HEK293T (cell line): ENCODE data around the gene SNRNP27.

Source experiments
- ARNT ChIP-seq: fragments of 450-650 bp; IDR thresholded peaks from 2 replicates; pipeline ENCODE4 v1.6.1; 2017; ENCODE audit warnings: mild to moderate bottlenecking
- BHLHE40 ChIP-seq: fragments of 450-650 bp; IDR thresholded peaks from 2 replicates; pipeline ENCODE4 v1.6.1; 2016; ENCODE audit warnings: mild to moderate bottlenecking, moderate library complexity, borderline replicate concordance
- CTBP1 ChIP-seq: fragments of 450-650 bp; IDR thresholded peaks from 2 replicates; pipeline ENCODE4 v1.6.1; 2016; ENCODE audit warnings: borderline replicate concordance
- ELF4 ChIP-seq: fragments of 450-650 bp; IDR thresholded peaks from 2 replicates; pipeline ENCODE4 v1.6.1; 2017; ENCODE audit warnings: antibody characterized with exemption
- FOXA1 ChIP-seq: fragments of 450-650 bp; IDR thresholded peaks from 2 replicates; pipeline ENCODE4 v1.6.1; 2016; ENCODE audit warnings: mild to moderate bottlenecking
- FOXK2 ChIP-seq: fragments of 450-650 bp; IDR thresholded peaks from 2 replicates; pipeline ENCODE4 v1.6.1; 2016; ENCODE audit warnings: mild to moderate bottlenecking
- FOXM1 ChIP-seq: fragments of 450-650 bp; IDR thresholded peaks from 2 replicates; pipeline ENCODE4 v1.6.1; 2017; ENCODE audit warnings: mild to moderate bottlenecking, borderline replicate concordance
- HDGF ChIP-seq: fragments of 450-650 bp; IDR thresholded peaks from 2 replicates; pipeline ENCODE4 v1.6.1; 2017; ENCODE audit warnings: antibody characterized with exemption, borderline replicate concordance
- SP1 ChIP-seq: fragments of 450-650 bp; IDR thresholded peaks from 2 replicates; pipeline ENCODE4 v1.6.1; 2017

GRCh38 chr2:69945941-69946340 is 52.2 kb downstream of the SNRNP27 start:
- TF ChIP-seq FOXA1: no peak
- no peak for TF ChIP-seq FOXM1
- TF ChIP-seq BHLHE40: no peak
- TF ChIP-seq ELF4: no peak
- TF ChIP-seq HDGF: no peak
- TF ChIP-seq CTBP1: no peak
- TF ChIP-seq SP1: no peak
- TF ChIP-seq ARNT: no peak
- TF ChIP-seq FOXK2: no peak
